ENCODE data around the gene RPA1.
"Not testable (repeated sequence)": the region's sequence is repeated elsewhere in the genome, so short reads cannot be mapped to it uniquely, and the experiment has no call there.

Gene RPA1

GRCh38 chr17:1820528-1821252 lies 9.1 kb upstream of the RPA1 start:
- DNase-seq: no peak

GRCh38 chr17:1829216-1829591 lies 601 bp upstream of the RPA1 start:
- DNase-seq: no peak

- DNase-seq: peak; percentile 10
Measured at GRCh38 chr17:1830288-1830687, 483 bp downstream of the RPA1 start.

GRCh38 chr17:1834380-1835149 lies 4.8 kb downstream of the RPA1 start:
- DNase-seq: no peak

DNA sequence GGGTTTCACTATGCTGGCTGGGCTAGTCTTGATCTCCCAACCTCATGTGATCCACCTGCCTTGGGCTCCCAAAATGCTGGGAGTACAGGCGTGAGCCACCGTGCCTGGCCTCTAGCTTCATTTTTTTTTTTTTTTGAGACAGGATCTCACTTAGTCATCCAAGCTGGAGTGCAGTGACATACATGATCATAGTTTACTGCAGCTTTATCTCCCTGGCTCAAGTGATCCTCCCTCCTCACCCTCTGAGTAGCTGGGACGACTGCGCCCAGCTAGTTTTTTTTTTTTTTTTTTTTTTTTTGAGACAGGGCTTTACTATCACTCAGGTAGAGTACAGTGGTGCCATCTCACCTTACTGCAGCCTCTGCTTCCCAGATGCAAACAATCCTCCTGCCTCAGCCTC lies 9.7 kb downstream of the RPA1 start:
- DNase-seq: no peak

DNA sequence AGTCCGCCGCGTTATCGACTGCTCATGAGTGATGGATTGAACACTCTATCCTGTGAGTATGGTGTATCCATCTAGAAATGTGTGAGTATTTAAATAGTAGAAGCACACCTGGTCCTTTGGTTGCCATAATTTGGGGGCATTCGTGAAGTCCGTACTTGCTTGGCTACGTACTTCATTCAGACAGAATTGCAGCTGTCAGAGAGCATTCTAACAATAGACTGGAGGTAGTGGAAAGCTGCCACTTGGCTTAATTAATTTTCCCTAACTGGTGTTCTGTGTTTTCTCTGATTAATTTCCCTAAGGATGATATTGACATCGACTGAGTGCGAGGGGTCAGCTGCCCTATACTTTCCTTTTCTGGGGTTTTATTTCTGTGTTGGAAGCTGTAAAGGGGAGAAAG lies 14.1 kb downstream of the RPA1 start:
- no peak for DNase-seq

- DNase-seq: no peak
Measured at GRCh38 chr17:1847191-1847590, 17.4 kb downstream of the RPA1 start.

GRCh38 chr17:1852327-1852726 lies 22.5 kb downstream of the RPA1 start:
- DNase-seq: no peak

GRCh38 chr17:1853698-1854097 lies 23.9 kb downstream of the RPA1 start:
- no peak for DNase-seq

GRCh38 chr17:1856462-1856861 lies 26.7 kb downstream of the RPA1 start:
- not testable (repeated sequence) for DNase-seq

- DNase-seq: no peak
Measured at GRCh38 chr17:1860978-1861377, 31.2 kb downstream of the RPA1 start.

DNA sequence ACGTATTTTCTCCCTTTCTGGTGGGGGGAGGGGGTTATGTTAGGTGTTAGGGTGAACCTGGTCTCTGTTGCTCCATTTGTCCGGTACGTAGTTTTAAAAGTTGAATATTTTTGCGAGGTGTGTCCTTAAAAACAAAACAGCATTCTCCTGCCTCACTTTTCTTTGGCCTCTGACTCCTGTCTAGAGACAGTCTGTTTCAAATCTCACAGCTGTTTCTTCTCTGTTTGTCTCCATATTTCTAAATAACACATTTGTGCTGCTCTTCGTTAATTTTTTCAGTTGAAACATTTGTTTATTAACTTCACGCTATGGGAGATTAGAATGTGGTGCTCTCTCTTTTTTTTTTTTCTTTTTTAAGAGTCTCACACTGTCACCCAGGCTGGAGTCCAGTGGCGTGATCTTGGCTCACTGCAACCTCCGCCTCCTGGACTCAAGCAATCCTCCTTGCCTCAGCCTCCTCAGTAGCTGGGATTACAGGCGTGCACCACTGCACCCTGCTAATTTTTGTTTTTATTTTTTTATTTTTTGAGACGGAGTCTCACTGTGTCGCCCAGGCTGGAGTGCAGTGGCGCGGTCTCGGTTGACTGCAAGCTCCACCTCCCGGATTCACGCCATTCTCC lies 31.7 kb downstream of the RPA1 start:
- no peak for DNase-seq

DNA sequence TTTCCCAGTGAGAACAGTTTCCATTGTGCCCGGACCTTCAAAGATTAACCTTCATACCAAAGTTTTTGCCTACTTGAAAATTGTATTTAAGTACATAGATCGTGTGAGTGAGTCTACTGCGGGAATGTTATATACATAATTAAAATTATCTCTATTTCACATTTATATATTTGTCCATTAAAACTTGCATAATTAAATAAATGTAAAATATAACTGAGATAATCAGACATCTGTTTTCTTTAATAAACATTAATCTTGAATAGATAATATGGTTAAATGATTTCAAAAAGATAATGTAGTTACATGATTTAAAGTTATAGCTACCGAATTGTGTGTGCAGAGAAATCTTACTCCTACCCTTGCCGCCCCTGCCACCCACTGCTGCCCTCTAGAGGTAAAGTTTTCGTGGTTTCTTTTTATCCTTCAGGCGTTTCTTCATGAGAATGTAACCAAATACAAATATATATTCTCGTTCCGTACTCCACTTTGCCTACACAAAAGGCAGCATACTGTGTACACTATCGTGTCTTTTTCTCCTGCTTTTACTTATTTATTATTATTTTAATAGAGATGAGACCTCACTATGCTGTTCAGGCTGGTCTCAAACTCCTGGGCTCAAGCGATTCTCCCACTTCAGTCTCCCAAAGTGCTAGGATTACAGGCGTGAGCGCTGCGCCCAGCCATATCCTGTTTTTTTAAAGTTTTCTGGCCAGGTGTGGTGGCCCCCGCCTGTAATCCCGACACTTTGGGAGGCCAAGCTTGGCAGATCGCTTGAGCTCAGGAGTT lies 35.6 kb downstream of the RPA1 start:
- DNase-seq: peak; percentile 44

DNA sequence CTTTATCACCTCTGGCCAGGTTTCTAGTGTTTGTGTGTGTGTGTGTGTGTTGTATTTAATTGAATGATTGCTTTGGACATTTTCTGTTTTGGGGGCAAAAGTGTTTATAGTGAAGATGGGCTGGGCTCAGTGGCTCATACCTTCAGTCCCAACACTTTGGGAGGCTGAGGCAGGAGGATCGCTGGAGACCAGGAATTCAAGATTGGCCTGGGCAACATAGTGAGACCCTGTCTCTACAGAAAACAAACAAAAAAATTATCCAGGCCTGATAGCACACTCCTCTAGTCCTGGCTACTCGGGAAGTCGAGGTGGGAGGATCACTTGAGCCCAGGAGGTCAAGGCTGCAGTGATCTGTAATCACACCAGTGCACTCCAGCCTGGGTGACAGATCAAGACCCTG lies 37.5 kb downstream of the RPA1 start:
- no peak for DNase-seq

- DNase-seq: no peak
Measured at GRCh38 chr17:1868090-1868489, 38.3 kb downstream of the RPA1 start.

GRCh38 chr17:1870592-1870991 lies 40.8 kb downstream of the RPA1 start:
- DNase-seq: no peak

GRCh38 chr17:1871756-1872155 lies 42.0 kb downstream of the RPA1 start:
- DNase-seq: no peak

GRCh38 chr17:1872254-1872653 lies 42.4 kb downstream of the RPA1 start:
- DNase-seq: no peak

- no peak for DNase-seq
Measured at GRCh38 chr17:1872976-1873375, 43.2 kb downstream of the RPA1 start.

GRCh38 chr17:1873418-1873817 lies 43.6 kb downstream of the RPA1 start:
- no peak for DNase-seq

DNA sequence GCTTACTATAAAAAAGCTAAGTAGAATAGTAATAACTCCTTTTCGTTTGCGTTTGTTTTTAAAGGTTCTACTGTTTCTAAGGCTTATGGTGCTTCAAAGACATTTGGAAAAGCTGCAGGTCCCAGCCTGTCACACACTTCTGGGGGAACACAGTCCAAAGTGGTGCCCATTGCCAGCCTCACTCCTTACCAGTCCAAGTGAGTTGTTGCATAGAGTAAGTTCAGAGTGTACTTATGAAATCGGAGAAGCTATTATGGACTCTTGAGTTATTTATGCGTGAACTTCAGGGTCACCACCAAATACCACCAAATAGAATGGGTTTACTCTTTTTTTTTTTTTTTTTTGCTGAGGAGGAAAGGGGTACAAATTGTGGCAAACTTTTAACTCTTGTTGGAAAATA lies 45.8 kb downstream of the RPA1 start:
- no peak for DNase-seq

GRCh38 chr17:1878419-1879121 lies 48.8 kb downstream of the RPA1 start:
- no peak for DNase-seq
